Activated CD4-positive, alpha-beta T cell treated with anti-CD3 and anti-CD28 coated beads, Interleukin-2, amount 10 ng/mL, durations not matched to agents 24 days and 14 days (primary cell): Measurements from ENCODE around the gene AHCY. TPM values are rescaled to one million over a fixed set of nuclear protein-coding genes. Genes with fewer than 3 reads are reported as not detected.
"Not testable (repeated sequence)": the region's sequence is repeated elsewhere in the genome, so short reads cannot be mapped to it uniquely, and the experiment has no call there.

Experiments
- DNase-seq: peaks from one replicate; pipeline ENCODE4 v3.0.0; 2022
- H3K27ac Mint-ChIP-seq: one replicate; pipeline ENCODE4 v1.8.0; 2022; ENCODE audit warnings: mild to moderate bottlenecking, mixed read lengths
- H3K27me3 Mint-ChIP-seq: one replicate; pipeline ENCODE4 v1.8.0; 2022; ENCODE audit warnings: mixed read lengths
- H3K36me3 Mint-ChIP-seq: one replicate; pipeline ENCODE4 v1.8.0; 2022; ENCODE audit warnings: low read depth, mild to moderate bottlenecking, mixed read lengths
- H3K4me1 Mint-ChIP-seq: one replicate; pipeline ENCODE4 v1.8.0; 2021; ENCODE audit warnings: mixed read lengths
- H3K4me3 Mint-ChIP-seq: one replicate; pipeline ENCODE4 v1.8.0; 2022; ENCODE audit warnings: mild to moderate bottlenecking, moderate library complexity, mixed read lengths
- H3K9me3 Mint-ChIP-seq: one replicate; pipeline ENCODE4 v1.8.0; 2021; ENCODE audit warnings: mixed read lengths
- intact Hi-C: fragments of 100-400 bp; cut with micrococcal nuclease; formaldehyde crosslinking; loops from one replicate; pipeline ENCODE4 v1.15.1; 2023
- total RNA-seq: library from RNA; stranded (reverse); gene quantifications from 2 replicates; pipeline ENCODE4 v1.2.3, GENCODE V29; 2022

Gene AHCY
- total RNA-seq, 1 donor from 2014 or later = 153 TPM

DNA sequence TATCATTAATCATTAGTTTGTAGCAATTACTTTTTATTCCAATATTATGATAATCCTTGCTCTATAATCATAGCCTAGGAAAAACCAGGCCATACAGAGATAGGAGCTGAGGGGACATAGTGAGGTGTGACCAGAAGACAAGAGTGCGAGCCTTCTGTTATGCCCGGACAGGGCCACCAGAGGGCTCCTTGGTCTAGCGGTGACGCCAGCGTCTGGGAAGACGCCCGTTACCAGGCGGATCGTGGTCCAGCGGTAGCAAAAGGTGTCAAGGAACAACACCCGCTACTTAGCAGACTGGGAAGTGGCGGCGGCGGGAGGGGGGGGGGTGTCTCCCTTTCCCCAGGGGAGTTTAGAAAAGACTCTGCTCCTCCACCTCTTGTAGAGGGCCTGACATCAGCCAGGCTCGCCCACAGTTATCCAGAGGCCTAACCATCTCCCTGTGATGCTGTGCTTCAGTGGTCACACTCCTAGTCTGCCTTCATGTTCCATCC is 4.8 kb downstream of the AHCY start:
- H3K4me1 Mint-ChIP-seq = peaks cover 16% of the 10 kb centered on the region
- H3K36me3 Mint-ChIP-seq = peaks cover 25% of the 10 kb centered on the region
- intact Hi-C loops = not testable (repeated sequence)

GRCh38 chr20:34296468-34296867 is 6.7 kb downstream of the AHCY start:
- DNase-seq = no peak
- H3K4me3 Mint-ChIP-seq = no peak overlapping the region
- intact Hi-C loops = no loop called here
- no peaks in the 10 kb centered on the region for H3K27me3 Mint-ChIP-seq
- no peak overlapping the region for H3K27ac Mint-ChIP-seq
- peaks cover 4% of the 10 kb centered on the region for H3K4me1 Mint-ChIP-seq
- H3K36me3 Mint-ChIP-seq = peaks cover 32% of the 10 kb centered on the region
- H3K9me3 Mint-ChIP-seq = no peaks in the 10 kb centered on the region

More for the DNA sequence above, 4.8 kb downstream of the AHCY start:
- not testable (repeated sequence) for H3K9me3 Mint-ChIP-seq, H3K27ac Mint-ChIP-seq, H3K4me3 Mint-ChIP-seq, H3K27me3 Mint-ChIP-seq, DNase-seq

DNA sequence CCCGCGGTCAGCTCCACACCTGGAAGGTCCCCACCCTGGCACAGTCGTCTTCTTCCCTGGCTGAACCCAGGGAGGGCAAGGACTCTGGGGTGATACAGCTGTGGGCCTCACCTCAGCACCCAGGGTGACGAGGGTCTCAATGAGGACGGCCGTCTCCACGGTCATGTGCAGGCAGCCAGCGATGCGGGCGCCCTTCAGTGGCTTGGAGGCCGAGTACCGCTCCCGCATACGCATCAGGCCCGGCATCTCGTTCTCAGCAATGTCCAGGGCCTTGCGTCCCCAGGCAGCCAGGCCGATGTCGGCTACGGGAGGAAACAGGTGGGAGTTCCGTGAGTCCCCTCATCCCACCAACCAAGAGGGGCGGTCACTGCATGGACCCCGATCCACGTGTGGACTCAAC is 7.9 kb downstream of the AHCY start:
- intact Hi-C loops = no loop called here
- Mint-ChIP-seq H3K36me3 (peaks cover 41% of the 10 kb centered on the region), H3K9me3 (no peaks in the 10 kb centered on the region), H3K4me3 (no peak overlapping the region), H3K27ac (no peak overlapping the region), H3K27me3 (no peaks in the 10 kb centered on the region), H3K4me1 (no peaks in the 10 kb centered on the region)
- DNase-seq = no peak

DNA sequence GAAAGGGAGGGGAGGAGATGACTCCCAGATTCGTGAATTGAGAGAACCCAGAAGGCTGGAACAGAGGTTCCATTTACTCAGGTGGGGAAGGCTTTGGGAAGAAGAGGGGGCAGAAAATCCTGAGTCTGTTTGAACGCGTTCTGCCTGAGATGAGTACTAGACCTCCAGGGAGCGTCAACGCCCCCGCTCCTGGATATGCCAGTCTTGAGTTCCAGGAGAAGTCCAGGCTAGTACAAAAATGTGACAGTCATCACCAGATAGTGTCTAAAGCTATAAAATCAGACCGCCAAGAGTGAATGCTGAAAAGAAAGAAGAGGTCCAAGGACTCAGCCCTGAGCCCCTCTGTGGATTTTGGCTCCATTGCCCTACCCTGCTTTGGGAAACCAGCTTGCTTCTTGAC is 8.6 kb downstream of the AHCY start:
- Mint-ChIP-seq H3K9me3 (no peaks in the 10 kb centered on the region), H3K27ac (no peak overlapping the region), H3K36me3 (peaks cover 46% of the 10 kb centered on the region), H3K4me3 (no peak overlapping the region), H3K4me1 (no peaks in the 10 kb centered on the region), H3K27me3 (no peaks in the 10 kb centered on the region)
- DNase-seq = no peak
- intact Hi-C loops = no loop called here

GRCh38 chr20:34293589-34293988 is 9.6 kb downstream of the AHCY start:
- no peaks in the 10 kb centered on the region for H3K27me3 Mint-ChIP-seq
- peaks cover 50% of the 10 kb centered on the region for H3K36me3 Mint-ChIP-seq

DNA sequence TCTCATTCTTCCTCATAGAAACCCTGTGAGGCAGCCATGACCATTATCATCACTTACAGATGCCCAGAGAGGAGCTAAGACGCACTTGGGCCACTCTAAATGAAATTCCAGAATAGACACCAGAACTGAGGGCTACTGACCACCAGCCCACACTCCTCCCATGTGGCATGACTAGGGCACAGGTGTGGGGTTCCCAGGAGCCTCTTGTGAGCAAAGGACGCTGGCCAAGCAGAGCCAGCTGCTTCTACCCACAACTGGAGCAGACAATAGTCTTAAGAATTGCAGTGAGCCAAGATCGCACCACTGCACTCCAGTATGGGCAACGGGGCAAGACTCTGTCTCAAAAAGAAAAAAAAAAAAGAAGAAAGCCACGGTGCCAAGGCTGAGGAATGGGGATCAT is 10.0 kb downstream of the AHCY start:
- no peaks in the 10 kb centered on the region for H3K4me1 Mint-ChIP-seq
- DNase-seq = no peak
- H3K9me3 Mint-ChIP-seq = no peaks in the 10 kb centered on the region
- no peak overlapping the region for H3K27ac Mint-ChIP-seq
- intact Hi-C loops = no loop called here
- H3K36me3 Mint-ChIP-seq = peaks cover 55% of the 10 kb centered on the region
- H3K27me3 Mint-ChIP-seq = no peaks in the 10 kb centered on the region
- no peak overlapping the region for H3K4me3 Mint-ChIP-seq

More at GRCh38 chr20:34293589-34293988, 9.6 kb downstream of the AHCY start:
- H3K27ac Mint-ChIP-seq = no peak overlapping the region
- no peak for DNase-seq
- no peak overlapping the region for H3K4me3 Mint-ChIP-seq
- H3K9me3 Mint-ChIP-seq = no peaks in the 10 kb centered on the region
- H3K4me1 Mint-ChIP-seq = no peaks in the 10 kb centered on the region
- intact Hi-C loops = no loop called here

DNA sequence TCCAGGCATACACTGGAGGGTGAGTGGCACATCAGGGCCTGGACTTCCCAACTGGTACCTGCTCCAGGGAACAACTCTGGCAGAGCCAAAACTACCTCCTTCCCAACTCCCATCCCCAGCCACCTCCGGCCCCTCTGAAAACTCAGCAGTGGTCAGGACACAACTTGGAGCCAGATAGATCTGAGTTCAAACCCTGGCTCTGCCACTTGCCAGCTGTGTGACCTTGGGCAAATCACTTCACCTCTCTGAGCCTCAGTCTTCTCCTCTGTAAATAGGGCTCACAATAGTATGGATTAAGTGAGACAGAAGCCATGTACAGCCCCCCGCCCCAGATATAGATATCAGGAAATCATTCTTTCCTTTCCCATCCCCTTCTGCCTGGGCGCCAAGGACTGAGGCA is 10.7 kb downstream of the AHCY start:
- Mint-ChIP-seq H3K4me3 (no peak overlapping the region), H3K4me1 (no peaks in the 10 kb centered on the region), H3K27me3 (no peaks in the 10 kb centered on the region), H3K27ac (no peak overlapping the region), H3K9me3 (no peaks in the 10 kb centered on the region), H3K36me3 (peaks cover 57% of the 10 kb centered on the region)
- no peak for DNase-seq
- intact Hi-C loops = no loop called here

DNA sequence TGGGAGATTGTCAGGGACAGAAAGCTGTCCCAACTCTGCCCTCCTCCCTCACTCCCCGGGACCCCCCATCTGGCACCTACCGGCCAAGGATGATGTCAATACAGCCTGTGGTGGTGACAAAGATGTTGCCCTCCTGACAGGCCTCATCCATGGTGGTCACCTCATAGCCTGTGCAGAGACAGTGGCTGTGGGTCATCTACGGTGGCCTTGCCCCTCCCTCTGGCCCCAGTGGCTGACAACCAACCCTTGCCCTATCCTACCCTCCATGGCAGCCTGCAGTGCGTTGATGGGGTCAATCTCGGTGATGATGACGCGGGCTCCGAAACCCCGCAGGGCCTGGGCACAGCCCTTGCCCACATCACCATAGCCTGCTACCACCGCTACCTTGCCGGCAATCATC is 12.7 kb downstream of the AHCY start:
- H3K4me1 Mint-ChIP-seq = no peaks in the 10 kb centered on the region
- peaks cover 63% of the 10 kb centered on the region for H3K36me3 Mint-ChIP-seq
- intact Hi-C loops = no loop called here
- H3K27me3 Mint-ChIP-seq = no peaks in the 10 kb centered on the region
- no peak overlapping the region for H3K27ac Mint-ChIP-seq
- no peak for DNase-seq
- H3K9me3 Mint-ChIP-seq = no peaks in the 10 kb centered on the region
- no peak overlapping the region for H3K4me3 Mint-ChIP-seq

GRCh38 chr20:34287500-34287899 is 15.7 kb downstream of the AHCY start:
- intact Hi-C loops, H3K27me3 Mint-ChIP-seq, DNase-seq, H3K9me3 Mint-ChIP-seq, H3K27ac Mint-ChIP-seq, H3K4me1 Mint-ChIP-seq, H3K4me3 Mint-ChIP-seq: not testable (repeated sequence)
- peaks cover 57% of the 10 kb centered on the region for H3K36me3 Mint-ChIP-seq

DNA sequence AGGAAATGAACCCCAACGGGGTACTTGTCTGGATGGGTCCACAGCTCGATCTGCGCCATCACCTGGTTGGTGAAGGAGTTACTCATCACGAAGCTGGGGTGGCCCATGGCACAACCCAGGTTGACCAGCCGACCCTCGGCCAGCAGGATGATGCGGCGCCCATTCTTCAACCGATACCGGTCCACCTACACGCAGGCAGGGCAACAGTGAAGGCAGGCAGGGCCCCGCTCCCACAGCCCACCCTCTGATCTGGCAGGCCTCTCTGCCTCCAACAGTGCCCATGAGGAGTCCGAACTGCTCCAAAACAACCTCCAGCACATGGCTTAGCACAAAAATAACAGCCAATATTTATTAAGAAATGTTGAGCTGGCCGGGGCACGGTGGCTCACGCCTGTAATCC is 17.7 kb downstream of the AHCY start:
- Mint-ChIP-seq H3K36me3 (peaks cover 51% of the 10 kb centered on the region), H3K9me3 (no peaks in the 10 kb centered on the region), H3K4me1 (no peaks in the 10 kb centered on the region), H3K27ac (no peak overlapping the region), H3K4me3 (no peak overlapping the region), H3K27me3 (no peaks in the 10 kb centered on the region)
- no peak for DNase-seq
- intact Hi-C loops = no loop called here

- no peaks in the 10 kb centered on the region for H3K9me3 Mint-ChIP-seq
- H3K27ac Mint-ChIP-seq = no peak overlapping the region
- H3K27me3 Mint-ChIP-seq = no peaks in the 10 kb centered on the region
- intact Hi-C loops = no loop called here
- H3K4me3 Mint-ChIP-seq = no peak overlapping the region
- H3K4me1 Mint-ChIP-seq = no peaks in the 10 kb centered on the region
- peaks cover 51% of the 10 kb centered on the region for H3K36me3 Mint-ChIP-seq
- DNase-seq = no peak
These were observed 19.3 kb downstream of the AHCY start for GRCh38 chr20:34283844-34284243.

- H3K36me3 Mint-ChIP-seq = peaks cover 49% of the 10 kb centered on the region
These were observed 21.1 kb downstream of the AHCY start for GRCh38 chr20:34282041-34282440.

DNA sequence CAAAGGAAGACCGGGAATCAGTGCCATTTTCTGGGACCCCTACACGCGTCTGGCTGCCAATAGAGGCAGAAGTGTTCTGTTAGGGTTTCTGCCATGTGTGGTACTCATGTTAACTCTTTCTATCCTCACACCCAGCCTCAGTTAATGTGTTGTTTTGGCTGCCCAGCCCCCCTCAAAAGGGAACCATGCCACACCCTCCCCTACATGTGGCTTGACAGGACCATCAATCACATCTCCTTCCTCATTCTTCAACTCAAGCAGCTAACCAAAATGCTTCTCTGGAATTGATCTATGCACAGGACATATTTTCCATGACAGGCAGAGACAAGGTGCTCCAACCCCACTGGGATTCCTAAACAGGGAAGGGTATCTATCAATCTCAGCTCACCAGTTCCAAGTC is 22.0 kb downstream of the AHCY start:
- no peak overlapping the region for H3K4me3 Mint-ChIP-seq
- no peaks in the 10 kb centered on the region for H3K9me3 Mint-ChIP-seq
- H3K4me1 Mint-ChIP-seq = no peaks in the 10 kb centered on the region
- peaks cover 45% of the 10 kb centered on the region for H3K36me3 Mint-ChIP-seq
- no peak for DNase-seq
- intact Hi-C loops = no loop called here
- no peaks in the 10 kb centered on the region for H3K27me3 Mint-ChIP-seq
- H3K27ac Mint-ChIP-seq = no peak overlapping the region

More at GRCh38 chr20:34282041-34282440, 21.1 kb downstream of the AHCY start:
- H3K4me1 Mint-ChIP-seq = no peaks in the 10 kb centered on the region
- no peak overlapping the region for H3K4me3 Mint-ChIP-seq
- intact Hi-C loops = no loop called here
- no peaks in the 10 kb centered on the region for H3K27me3 Mint-ChIP-seq
- no peak for DNase-seq
- no peak overlapping the region for H3K27ac Mint-ChIP-seq
- no peaks in the 10 kb centered on the region for H3K9me3 Mint-ChIP-seq

GRCh38 chr20:34274694-34275093 is 28.5 kb downstream of the AHCY start:
- DNase-seq = no peak
- H3K4me1 Mint-ChIP-seq = peaks cover 2% of the 10 kb centered on the region
- H3K9me3 Mint-ChIP-seq = no peaks in the 10 kb centered on the region
- H3K36me3 Mint-ChIP-seq = peaks cover 36% of the 10 kb centered on the region
- intact Hi-C loops = no loop called here
- H3K4me3 Mint-ChIP-seq = no peak overlapping the region
- no peaks in the 10 kb centered on the region for H3K27me3 Mint-ChIP-seq
- no peak overlapping the region for H3K27ac Mint-ChIP-seq

DNA sequence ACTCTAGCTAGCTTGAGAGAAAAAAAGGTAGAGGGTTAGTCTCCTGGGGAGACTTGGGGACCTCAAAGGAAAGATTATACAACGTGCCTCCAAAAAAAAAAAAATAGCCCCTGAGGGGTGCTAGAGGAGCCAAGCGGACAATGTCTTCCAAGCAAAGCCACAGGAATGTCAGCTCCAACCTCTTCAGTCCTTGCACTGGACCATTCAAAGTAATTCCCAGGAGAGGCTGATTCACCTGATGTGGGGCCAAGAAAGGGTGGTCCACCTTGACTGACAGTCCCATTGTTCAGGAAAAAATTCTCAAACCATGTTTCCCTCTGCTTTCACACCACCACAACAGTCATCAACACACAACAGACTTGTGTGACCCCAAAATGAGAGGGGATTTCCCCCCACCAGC is 31.2 kb downstream of the AHCY start:
- peaks cover 26% of the 10 kb centered on the region for H3K36me3 Mint-ChIP-seq
- peaks cover 8% of the 10 kb centered on the region for H3K4me1 Mint-ChIP-seq
- no peaks in the 10 kb centered on the region for H3K27me3 Mint-ChIP-seq
- no peak overlapping the region for H3K27ac Mint-ChIP-seq
- DNase-seq = no peak
- intact Hi-C loops = no loop called here
- no peaks in the 10 kb centered on the region for H3K9me3 Mint-ChIP-seq
- no peak overlapping the region for H3K4me3 Mint-ChIP-seq
